B cell (primary cell): ENCODE measurements around the gene FXYD1. TPM values are rescaled to one million over a fixed set of nuclear protein-coding genes. Genes with fewer than 3 reads are reported as not detected.

Experiments used
- ATAC-seq: fragments of 200-7000 bp; cut with Tn5 transposase; one replicate; pipeline ENCODE4 v1.10.0; 2021; ENCODE audit warnings: low read depth, mild to moderate bottlenecking, moderate number of reproducible peaks, moderate library complexity
- CTCF ChIA-PET: fragments of 350-600 bp; sonication (Branson Sonifier 250); formaldehyde crosslinking; loops from one replicate; lab custom pipeline; 2021; ENCODE audit warnings: antibody characterized with exemption, inconsistent platforms; lab: Charles Lee
- POLR2A ChIA-PET: fragments of 350-600 bp; sonication (Branson Sonifier 250); formaldehyde crosslinking; loops from one replicate; lab custom pipeline; 2021; ENCODE audit warnings: antibody characterized with exemption; lab: Charles Lee
- DNase-seq: peaks from one replicate; pipeline ENCODE4 v3.0.0; 2013
- H2AFZ ChIP-seq: 2 replicates; pipeline ENCODE4 v1.6.1; 2012; ENCODE audit warnings: mild to moderate bottlenecking, low read depth, low read length; ENCODE audit not compliant: insufficient read depth, poor library complexity, severe bottlenecking
- H3K27ac ChIP-seq, 2 donors: 1 replicate in 1 of 2; 2 replicates in 1 of 2; pipeline ENCODE4 v1.5.1; 2012 to 2013; ENCODE audit warnings: low read length in 2 of 2, mild to moderate bottlenecking in 2 of 2, moderate library complexity in 1 of 2
- H3K27me3 ChIP-seq, 4 experiments: fragments of 200-600 bp in 1 of 4; sonication (generic) in 1 of 4; replicated peaks in 1 of 4; 1 replicate in 2 of 4; 2 replicates in 2 of 4; pipeline versions ENCODE4 v1.6.1 to v1.7.0; 2013 to 2016; ENCODE audit warnings: low read length in 3 of 4, mild to moderate bottlenecking in 2 of 4, mixed read lengths in 1 of 4, moderate library complexity in 1 of 4; ENCODE audit not compliant: insufficient read depth in 4 of 4, control insufficient read depth in 3 of 4; ENCODE audit errors: control extremely low read depth in 1 of 4
- H3K36me3 ChIP-seq, 2 experiments: replicated peaks in 1 of 2; 1 replicate in 1 of 2; 2 replicates in 1 of 2; pipeline versions ENCODE4 v1.6.1 to v1.7.1; 2013; ENCODE audit warnings: low read length in 1 of 2; ENCODE audit not compliant: insufficient read depth in 2 of 2, control insufficient read depth in 1 of 2; ENCODE audit errors: control extremely low read depth in 1 of 2, extremely low read depth in 1 of 2
- H3K4me1 ChIP-seq, 2 donors: fragments of 200-600 bp in 1 of 2; sonication (generic) in 1 of 2; 1 replicate in 1 of 2; 2 replicates in 1 of 2; pipeline versions ENCODE4 v1.5.1 to v1.6.1; 2013 to 2017; ENCODE audit warnings: low read length in 2 of 2; ENCODE audit not compliant: control insufficient read depth in 2 of 2, insufficient read depth in 2 of 2
- H3K4me2 ChIP-seq: replicated peaks from 2 replicates; pipeline ENCODE3; 2012; ENCODE audit warnings: mild to moderate bottlenecking, low read depth, low read length; ENCODE audit not compliant: poor library complexity, severe bottlenecking
- H3K4me3 ChIP-seq, 5 experiments: fragments of 200-600 bp in 1 of 5; sonication (generic) in 1 of 5; 1 replicate in 3 of 5; 2 replicates in 2 of 5; pipeline versions ENCODE4 v1.5.1 to v1.7.0; 2011 to 2016; ENCODE audit warnings: low read length in 4 of 5, mild to moderate bottlenecking in 4 of 5, low read depth in 2 of 5, control low read depth in 1 of 5, moderate library complexity in 1 of 5; ENCODE audit not compliant: insufficient read depth in 1 of 5; ENCODE audit errors: control extremely low read depth in 1 of 5, extremely low read depth in 1 of 5
- H3K79me2 ChIP-seq: fragments of 200-600 bp; sonication (generic); one replicate; pipeline ENCODE4 v1.6.0; 2016; ENCODE audit warnings: low read length; ENCODE audit not compliant: control insufficient read depth, insufficient read depth
- H3K9ac ChIP-seq: fragments of 200-600 bp; sonication (generic); 2 replicates; pipeline ENCODE4 v1.6.1; 2017; ENCODE audit warnings: mild to moderate bottlenecking, low read length, moderate library complexity
- H3K9me3 ChIP-seq, 3 donors: one replicate each; pipeline versions ENCODE4 v1.6.1 to v1.7.1; 2013; ENCODE audit warnings: low read length in 2 of 3; ENCODE audit not compliant: control insufficient read depth in 2 of 3, insufficient read depth in 1 of 3; ENCODE audit errors: control extremely low read depth in 1 of 3
- H4K20me1 ChIP-seq: 2 replicates; pipeline ENCODE4 v1.6.0; 2012; ENCODE audit warnings: mild to moderate bottlenecking, low read length; ENCODE audit not compliant: insufficient read depth, control insufficient read depth, poor library complexity, severe bottlenecking
- H3K27ac Mint-ChIP-seq: one replicate; pipeline ENCODE4 v1.8.0; 2021; ENCODE audit warnings: mixed read lengths
- H3K27me3 Mint-ChIP-seq: one replicate; pipeline ENCODE4 v1.8.0; 2021; ENCODE audit warnings: mixed read lengths
- H3K4me1 Mint-ChIP-seq: one replicate; pipeline ENCODE4 v1.8.0; 2021; ENCODE audit warnings: mixed read lengths
- H3K4me3 Mint-ChIP-seq: one replicate; pipeline ENCODE4 v1.8.0; 2021; ENCODE audit warnings: mixed read lengths
- H3K9me3 Mint-ChIP-seq: one replicate; pipeline ENCODE4 v1.8.0; 2022; ENCODE audit warnings: mixed read lengths; ENCODE audit not compliant: insufficient read depth
- CTCF ChIP-seq: fragments of 200-600 bp; IDR thresholded peaks from one replicate; pipeline ENCODE4 v1.8.0; 2022; ENCODE audit warnings: antibody characterized with exemption, mild to moderate bottlenecking
- EZH2 ChIP-seq: IDR thresholded peaks from 2 replicates; pipeline ENCODE4 v1.6.1; 2012; ENCODE audit warnings: borderline replicate concordance, low read depth, mild to moderate bottlenecking, moderate library complexity, low read length; ENCODE audit not compliant: insufficient read depth, poor library complexity, severe bottlenecking
- WGBS: methylation state at CpG from one replicate; pipeline ENCODE4 v1.1.5; 2013; ENCODE audit warnings: missing lambda C conversion rate; ENCODE audit not compliant: insufficient coverage; 5-methylcytosine and 5-hydroxymethylcytosine counted together
- intact Hi-C: fragments of 100-400 bp; cut with micrococcal nuclease; formaldehyde crosslinking; loops from one replicate; pipeline ENCODE4 v1.10.0; 2022
- polyA plus RNA-seq: library from polyadenylated mRNA; depleted of rRNA; stranded (reverse); fragments of >200 nt; gene quantifications from 2 replicates; pipeline ENCODE4 v1.2.3, GENCODE V29; 2012
- total RNA-seq, 2 donors: library from RNA; stranded (reverse); fragments of 120-200 nt in 1 of 2; gene quantifications; 1 replicate in 1 of 2; 2 replicates in 1 of 2; pipeline versions ENCODE4 v1.2.3 to v1.2.4, GENCODE V29; 2013 to 2022

The FXYD1 gene
- total and polyA plus RNA-seq, 2 donors (not counting 1 experiment from before 2014, with no cell fraction given), result 3.1 to 4.7 TPM

- intact Hi-C loops, result no loop called here
- TF ChIP-seq EZH2, result no peak
- TF ChIP-seq CTCF, result no peak
- Mint-ChIP-seq H3K27me3 (peaks cover 4% of the 10 kb centered on the region), H3K9me3 (no peaks in the 10 kb centered on the region), H3K27ac (no peak overlapping the region), H3K4me1 (no peaks in the 10 kb centered on the region), H3K4me3 (no peak overlapping the region)
- DNase-seq (no peak), ATAC-seq (no peak)
- Histone ChIP-seq H4K20me1 (no peaks in the 10 kb centered on the region), H3K4me3 (no peak overlapping the region), H3K79me2 (no peaks in the 10 kb centered on the region), H3K4me1 (no peaks in the 10 kb centered on the region), H3K9ac (no peak overlapping the region), H3K36me3 (no peaks in the 10 kb centered on the region), H3K27ac (no peak overlapping the region), H3K9me3 (peaks cover 0 to 12% (median 0%) of the 10 kb centered on the region in 3 donors), H3K27me3 (no peaks in the 10 kb centered on the region), H2AFZ (no peak overlapping the region), H3K4me2 (no peak overlapping the region)
- WGBS, result 92% methylated on average over 11 of the region's 11 CpGs
- POLR2A ChIA-PET, result no interaction called here
- CTCF ChIA-PET, result interaction anchor here (1.8 kb wide), 1 partner anchor 38 kb away, joined by 6 read pairs; no protein-coding TSS in a partner anchor
Measured at GRCh38 chr19:35104361-35104760, 34.3 kb upstream of the FXYD1 start.

GRCh38 chr19:35105047-35105410 is 33.6 kb upstream of the FXYD1 start:
- Histone ChIP-seq H3K79me2 (no peaks in the 10 kb centered on the region), H3K27ac (no peak overlapping the region), H3K4me3 (no peak overlapping the region), H3K4me1 (no peaks in the 10 kb centered on the region), H3K27me3 (peaks cover 0 to 4% (median 0%) of the 10 kb centered on the region in 4 experiments), H3K4me2 (no peak overlapping the region), H2AFZ (no peak overlapping the region), H3K9me3 (peaks cover 0 to 12% (median 0%) of the 10 kb centered on the region in 3 donors), H3K9ac (no peak overlapping the region), H4K20me1 (no peaks in the 10 kb centered on the region), H3K36me3 (no peaks in the 10 kb centered on the region)
- Mint-ChIP-seq H3K9me3 (no peaks in the 10 kb centered on the region), H3K27me3 (peaks cover 4% of the 10 kb centered on the region), H3K4me3 (no peak overlapping the region), H3K27ac (no peak overlapping the region), H3K4me1 (no peaks in the 10 kb centered on the region)
- intact Hi-C loops, result no loop called here
- ChIA-PET CTCF (no interaction called here), POLR2A (no interaction called here)
- DNase-seq (no peak), ATAC-seq (no peak)
- 96% methylated on average over 6 of the region's 6 CpGs for WGBS
- TF ChIP-seq EZH2 (no peak), CTCF (no peak)
